Endothelial cell of umbilical vein (primary cell): ENCODE results near the gene LRP10. TPM values are rescaled to one million over a fixed set of nuclear protein-coding genes. Genes with fewer than 3 reads are reported as not detected.

ENCODE experiments used
- BruUV-seq: library from RNA; stranded (reverse); fragments of 400-500 nt; replicated peaks from 2 replicates; lab custom pipeline; 2021; lab: Mats Ljungman, UMichigan
- CTCF ChIA-PET: fragments of 300-600, 350-600 bp; sonication (Branson Sonifier 250); formaldehyde crosslinking; loops from one replicate; lab custom pipeline; 2021; ENCODE audit warnings: antibody characterized with exemption, inconsistent platforms; lab: Charles Lee
- POLR2A ChIA-PET: fragments of 300-600, 350-600 bp; sonication (Branson Sonifier 250); formaldehyde crosslinking; loops from one replicate; lab custom pipeline; 2021; ENCODE audit warnings: antibody characterized with exemption, inconsistent platforms; lab: Charles Lee
- DNase-seq: peaks from one replicate; pipeline ENCODE4 v3.0.0-alpha.2; 2011; ENCODE audit warnings: low read depth, low spot score
- FAIRE-seq: peaks from 2 replicates; lab custom pipeline; 2011; peaks lifted over from hg19 to GRCh38; lab: Jason Lieb, UNC
- H2AFZ ChIP-seq: 2 replicates; pipeline ENCODE4 v1.6.0; 2012; ENCODE audit warnings: low read depth, low read length, control low read depth, inconsistent platforms
- H3K27ac ChIP-seq: 2 replicates; pipeline ENCODE4 v1.5.1; 2011; ENCODE audit warnings: low read depth, mild to moderate bottlenecking, control low read depth, low read length, moderate library complexity; ENCODE audit not compliant: insufficient read depth
- H3K27me3 ChIP-seq, 2 experiments: 2 replicates each; pipeline versions ENCODE4 v1.6.0 to v1.6.1; 2011; ENCODE audit warnings: low read length in 2 of 2, mixed read lengths in 1 of 2; ENCODE audit not compliant: control insufficient read depth in 2 of 2, insufficient read depth in 2 of 2
- H3K36me3 ChIP-seq, 2 experiments: 2 replicates in 1 of 2; 3 replicates in 1 of 2; pipeline ENCODE4 v1.5.1; 2011; ENCODE audit warnings: low read length in 2 of 2, mild to moderate bottlenecking in 1 of 2, moderate library complexity in 1 of 2; ENCODE audit not compliant: control insufficient read depth in 2 of 2, insufficient read depth in 2 of 2; ENCODE audit errors: extremely low read depth in 1 of 2
- H3K4me1 ChIP-seq: 3 replicates; pipeline ENCODE4 v1.5.1; 2011; ENCODE audit warnings: mild to moderate bottlenecking, low read length; ENCODE audit not compliant: control insufficient read depth, insufficient read depth; ENCODE audit errors: extremely low read depth
- H3K4me2 ChIP-seq: 2 replicates; pipeline ENCODE4 v1.6.1; 2011; ENCODE audit warnings: low read length, control low read depth, mixed read lengths; ENCODE audit not compliant: insufficient read depth
- H3K4me3 ChIP-seq, 3 experiments: fragments of 200-600 bp in 1 of 3; sonication (generic), shearing (Covaris generic) in 1 of 3; replicated peaks in 1 of 3; 2 replicates each; pipeline ENCODE4 v1.5.1; 2011 to 2016; ENCODE audit warnings: control low read depth in 3 of 3, low read length in 3 of 3, mild to moderate bottlenecking in 2 of 3, inconsistent platforms in 1 of 3, low read depth in 1 of 3, moderate library complexity in 1 of 3; ENCODE audit not compliant: insufficient read depth in 1 of 3
- H3K79me2 ChIP-seq: 2 replicates; pipeline ENCODE4 v1.6.0; 2012; ENCODE audit warnings: low read length, inconsistent platforms; ENCODE audit not compliant: control insufficient read depth, insufficient read depth
- H3K9ac ChIP-seq: replicated peaks from 2 replicates; pipeline ENCODE3; 2011; ENCODE audit warnings: low read length, control low read depth; ENCODE audit not compliant: insufficient read depth; ENCODE audit errors: extremely low read depth
- H3K9me1 ChIP-seq: replicated peaks from 3 replicates; pipeline ENCODE4 v1.6.0; 2011; ENCODE audit warnings: mild to moderate bottlenecking, low read length; ENCODE audit not compliant: control insufficient read depth, insufficient read depth; ENCODE audit errors: extremely low read depth
- H3K9me3 ChIP-seq: replicated peaks from 2 replicates; pipeline ENCODE4 v1.5.1; 2012; ENCODE audit warnings: low read length, inconsistent platforms; ENCODE audit not compliant: control insufficient read depth, insufficient read depth
- H4K20me1 ChIP-seq: replicated peaks from 2 replicates; pipeline ENCODE3; 2011; ENCODE audit warnings: mild to moderate bottlenecking, low read length; ENCODE audit not compliant: control insufficient read depth, insufficient read depth; ENCODE audit errors: extremely low read depth
- CTCF ChIP-seq, 2 donors: IDR thresholded peaks; 1 replicate in 1 of 2; 2 replicates in 1 of 2; pipeline ENCODE4 v1.5.1; 2011; ENCODE audit warnings: low read length in 2 of 2, mild to moderate bottlenecking in 2 of 2, moderate library complexity in 2 of 2, control low read depth in 1 of 2, inconsistent platforms in 1 of 2, low read depth in 1 of 2; ENCODE audit not compliant: insufficient read depth in 1 of 2; ENCODE audit errors: extremely low read depth in 1 of 2
- EZH2 ChIP-seq: IDR thresholded peaks from 2 replicates; pipeline ENCODE4 v1.6.1; 2012; ENCODE audit warnings: borderline replicate concordance, low read depth, mild to moderate bottlenecking, moderate library complexity, low read length, inconsistent platforms; ENCODE audit not compliant: severe bottlenecking
- FOS ChIP-seq: IDR thresholded peaks from 2 replicates; pipeline ENCODE4 v1.6.1; 2011; ENCODE audit warnings: mild to moderate bottlenecking, low read length, moderate library complexity, borderline replicate concordance; ENCODE audit not compliant: insufficient read depth
- GATA2 ChIP-seq: IDR thresholded peaks from 2 replicates; pipeline ENCODE4 v1.7.0; 2011; ENCODE audit warnings: low read depth, mild to moderate bottlenecking, moderate library complexity, mixed read lengths, low read length; ENCODE audit not compliant: insufficient read length, insufficient read depth
- JUN ChIP-seq: IDR thresholded peaks from 2 replicates; pipeline ENCODE4 v1.6.1; 2011; ENCODE audit warnings: borderline replicate concordance, low read depth; ENCODE audit not compliant: insufficient read length, insufficient read depth
- MAX ChIP-seq: IDR thresholded peaks from 2 replicates; pipeline ENCODE4 v1.6.1; 2011; ENCODE audit not compliant: insufficient read depth, insufficient read length
- MYC ChIP-seq: IDR thresholded peaks from one replicate; pipeline ENCODE4 v1.6.1; 2011; ENCODE audit warnings: mild to moderate bottlenecking, low read depth, low read length
- POLR2A ChIP-seq: IDR thresholded peaks from 2 replicates; pipeline ENCODE4 v1.6.1; 2012; ENCODE audit warnings: low read depth, mild to moderate bottlenecking, control low read depth, low read length
- POLR2AphosphoS5 ChIP-seq: IDR thresholded peaks from 2 replicates; pipeline ENCODE4 v1.6.1; 2012; ENCODE audit warnings: low read depth, mild to moderate bottlenecking, control low read depth, low read length, moderate library complexity; ENCODE audit not compliant: insufficient read depth
- dilution Hi-C: fragments of 300-500 bp; cut with MboI; formaldehyde crosslinking; loops from one replicate; pipeline ENCODE4 v1.15.0; 2019; ENCODE audit warnings: low sequenced_read_pairs; ENCODE audit not compliant: extremely low pct_ligation_motif_present
- intact Hi-C: fragments of 100-400 bp; cut with micrococcal nuclease; formaldehyde crosslinking; loops from one replicate; pipeline ENCODE4 v1.10.0; 2022
- polyA plus RNA-seq, 4 experiments: library from polyadenylated mRNA; depleted of rRNA in 3 of 4; stranded (reverse) in 3 of 4; unstranded in 1 of 4; fragments of >200 nt; gene quantifications; 2 replicates each; pipeline versions ENCODE4 v1.2.1 to v1.2.3, GENCODE V29; 2011 to 2012; ENCODE audit warnings: missing spikeins in 1 of 4
- total RNA-seq: library from RNA; stranded (reverse); gene quantifications from 2 replicates; pipeline ENCODE4 v1.2.3, GENCODE V29; 2021

LRP10 gene
- total and polyA plus RNA-seq, 2 donors (not counting 3 experiments of a cell fraction or from before 2014, with no cell fraction given) = 123 to 157 TPM

GRCh38 chr14:22847661-22848341 lies 23.7 kb upstream of the LRP10 start:
- intact Hi-C loops = loop anchor here (1.0 kb wide), 1 partner anchor 10 kb away; no protein-coding TSS in a partner anchor
- Histone ChIP-seq H3K27me3 (no peaks in the 10 kb centered on the region), H3K4me2 (peak overlapping the region; percentile 45), H3K9me1 (no peaks in the 10 kb centered on the region), H2AFZ (no peak overlapping the region), H3K36me3 (peaks cover 26 to 39% of the 10 kb centered on the region in 2 experiments), H3K4me3 (no peak overlapping the region), H3K9ac (peak overlapping the region; percentile 63), H3K9me3 (no peaks in the 10 kb centered on the region), H3K27ac (peak overlapping the region; percentile 90), H3K79me2 (peaks cover 34% of the 10 kb centered on the region), H3K4me1 (peaks cover 69% of the 10 kb centered on the region), H4K20me1 (no peaks in the 10 kb centered on the region)
- no peak for TF ChIP-seq CTCF (IDR thresholded peaks at IDR 0.05; ENCODE audit: extremely low read depth in 1 of 2, insufficient read depth in 1 of 2, low read depth in 1 of 2, low read length in 2 of 2)
- no peak for TF ChIP-seq EZH2
- no peak for TF ChIP-seq MAX
- TF ChIP-seq GATA2 = no peak
- no peak for TF ChIP-seq POLR2A
- no peak for TF ChIP-seq MYC
- no peak for TF ChIP-seq FOS
- no peak for TF ChIP-seq POLR2AphosphoS5
- TF ChIP-seq JUN = no peak
- BruUV-seq = no TSS peak
- ChIA-PET CTCF (interaction anchor here (0.7 to 10.2 kb wide), 10 partner anchors 12 to 292 kb away, joined by 3 to 313 read pairs (median 6); partner anchors contain the start of genes MMP14, MRPL52 and PRMT5), POLR2A (interaction anchor here (0.8 to 1.7 kb wide), 3 partner anchors 10 to 29 kb away, joined by 3 to 7 read pairs (median 7); no protein-coding TSS in a partner anchor)
- dilution Hi-C loops = no loop called here
- peak; percentile 48 for FAIRE-seq
- DNase-seq = no peak
